Mesendoderm (in vitro differentiated cells): ENCODE measurements around the gene ATG7.
"Not testable (repeated sequence)": the region's sequence is repeated elsewhere in the genome, so short reads cannot be mapped to it uniquely, and the experiment has no call there.

Source experiments
- DNase-seq: peaks from one replicate; pipeline ENCODE4 v3.0.0; 2013
- H2AK5ac ChIP-seq: 2 replicates; pipeline ENCODE4 v1.6.1; 2013; ENCODE audit warnings: low read length, inconsistent platforms
- H2BK120ac ChIP-seq: 2 replicates; pipeline ENCODE4 v1.6.1; 2013; ENCODE audit warnings: low read depth, mild to moderate bottlenecking, low read length, moderate library complexity, mixed read lengths
- H2BK15ac ChIP-seq: replicated peaks from 2 replicates; pipeline ENCODE4 v1.6.1; 2013; ENCODE audit warnings: low read depth, mild to moderate bottlenecking, moderate library complexity
- H2BK5ac ChIP-seq: 2 replicates; pipeline ENCODE4 v1.6.1; 2013; ENCODE audit warnings: low read length, inconsistent platforms
- H3K18ac ChIP-seq: 2 replicates; pipeline ENCODE4 v1.6.1; 2013; ENCODE audit warnings: mild to moderate bottlenecking, low read length, mixed read lengths
- H3K23ac ChIP-seq: one replicate; pipeline ENCODE4 v1.6.1; 2013; ENCODE audit warnings: low read length
- H3K27ac ChIP-seq: 2 replicates; pipeline ENCODE4 v1.5.1; 2013; ENCODE audit warnings: low read depth, mild to moderate bottlenecking, inconsistent platforms, low read length, moderate library complexity
- H3K27me3 ChIP-seq: 2 replicates; pipeline ENCODE4 v1.6.1; 2013; ENCODE audit warnings: low read length, control low read depth, mild to moderate bottlenecking, inconsistent platforms; ENCODE audit not compliant: insufficient read depth, poor library complexity
- H3K36me3 ChIP-seq: 2 replicates; pipeline ENCODE4 v1.6.1; 2013; ENCODE audit warnings: low read length, inconsistent platforms; ENCODE audit not compliant: control insufficient read depth, insufficient read depth
- H3K4ac ChIP-seq: one replicate; pipeline ENCODE4 v1.6.1; 2013; ENCODE audit warnings: low read depth, mild to moderate bottlenecking, low read length, moderate library complexity
- H3K4me1 ChIP-seq: 2 replicates; pipeline ENCODE4 v1.6.1; 2013; ENCODE audit warnings: low read depth, low read length, inconsistent platforms; ENCODE audit not compliant: control insufficient read depth
- H3K4me2 ChIP-seq: 2 replicates; pipeline ENCODE4 v1.6.1; 2013; ENCODE audit warnings: low read length
- H3K4me3 ChIP-seq: 2 replicates; pipeline ENCODE4 v1.5.1; 2013; ENCODE audit warnings: mild to moderate bottlenecking, low read length
- H3K56ac ChIP-seq: one replicate; pipeline ENCODE4 v1.6.1; 2013; ENCODE audit warnings: low read length
- H3K79me1 ChIP-seq: 2 replicates; pipeline ENCODE4 v1.6.1; 2013; ENCODE audit warnings: low read length, inconsistent platforms
- H3K79me2 ChIP-seq: 2 replicates; pipeline ENCODE4 v1.6.1; 2013; ENCODE audit warnings: mild to moderate bottlenecking, low read length; ENCODE audit not compliant: control insufficient read depth, insufficient read depth
- H3K9ac ChIP-seq: 2 replicates; pipeline ENCODE4 v1.6.1; 2013; ENCODE audit warnings: low read length, inconsistent platforms
- H4K5ac ChIP-seq: one replicate; pipeline ENCODE4 v1.6.1; 2013; ENCODE audit warnings: low read length
- H4K8ac ChIP-seq: one replicate; pipeline ENCODE4 v1.6.1; 2013; ENCODE audit warnings: low read depth, mild to moderate bottlenecking, control low read depth, low read length, moderate library complexity
- WGBS: extraction: QIAGEN DNeasy Blood & Tissue Kit; methylation state at CpG from one replicate; pipeline ENCODE4 v1.1.7; 2013; ENCODE audit warnings: low lambda C conversion rate, missing lambda C conversion rate; ENCODE audit not compliant: insufficient coverage; ENCODE audit errors: extremely low coverage; 5-methylcytosine and 5-hydroxymethylcytosine counted together

ATG7 gene

GRCh38 chr3:11570251-11570650 is 298.1 kb downstream of the ATG7 start:
- Histone ChIP-seq H4K8ac (no peak overlapping the region), H3K4me1 (no peaks in the 10 kb centered on the region), H2AK5ac (no peak overlapping the region), H3K79me1 (peaks cover 29% of the 10 kb centered on the region), H2BK120ac (no peak overlapping the region), H3K4ac (no peak overlapping the region), H3K79me2 (peaks cover 17% of the 10 kb centered on the region), H3K27ac (no peak overlapping the region), H3K18ac (no peak overlapping the region), H3K23ac (no peak overlapping the region), H3K27me3 (no peaks in the 10 kb centered on the region), H3K9ac (no peak overlapping the region), H3K56ac (no peak overlapping the region), H3K36me3 (no peaks in the 10 kb centered on the region), H3K4me3 (no peak overlapping the region), H4K5ac (no peak overlapping the region), H2BK15ac (no peak overlapping the region), H3K4me2 (no peak overlapping the region), H2BK5ac (no peak overlapping the region)
- WGBS, result no CpG with 5 or more reads among the region's 13 CpGs
- no peak for DNase-seq

GRCh38 chr3:11570789-11571495 is 298.7 kb downstream of the ATG7 start:
- Histone ChIP-seq H2BK120ac (no peak overlapping the region), H3K9ac (no peak overlapping the region), H3K18ac (no peak overlapping the region), H3K56ac (no peak overlapping the region), H3K23ac (no peak overlapping the region), H3K4me3 (no peak overlapping the region), H3K4me2 (no peak overlapping the region), H4K8ac (no peak overlapping the region), H2BK5ac (no peak overlapping the region), H3K4me1 (no peaks in the 10 kb centered on the region), H2AK5ac (no peak overlapping the region), H3K79me2 (peaks cover 14% of the 10 kb centered on the region), H3K27me3 (no peaks in the 10 kb centered on the region), H3K4ac (no peak overlapping the region), H4K5ac (no peak overlapping the region), H3K36me3 (no peaks in the 10 kb centered on the region), H3K27ac (no peak overlapping the region), H3K79me1 (peaks cover 25% of the 10 kb centered on the region), H2BK15ac (no peak overlapping the region)
- no CpG with 5 or more reads among the region's 20 CpGs for WGBS
- no peak for DNase-seq

GRCh38 chr3:11572660-11573059 is 300.5 kb downstream of the ATG7 start:
- H3K36me3 ChIP-seq, H3K18ac ChIP-seq, H3K4me3 ChIP-seq, DNase-seq, H3K23ac ChIP-seq, H3K56ac ChIP-seq, H4K5ac ChIP-seq, H4K8ac ChIP-seq, H2BK15ac ChIP-seq, H2BK5ac ChIP-seq, H3K4ac ChIP-seq, H3K4me2 ChIP-seq, H2BK120ac ChIP-seq, H3K27me3 ChIP-seq, H3K4me1 ChIP-seq, H2AK5ac ChIP-seq, H3K9ac ChIP-seq, H3K27ac ChIP-seq: not testable (repeated sequence)
- peaks cover 27% of the 10 kb centered on the region for H3K79me1 ChIP-seq
- H3K79me2 ChIP-seq, result peaks cover 16% of the 10 kb centered on the region
- WGBS, result no CpG with 5 or more reads among the region's 11 CpGs

GRCh38 chr3:11574981-11575669 is 302.9 kb downstream of the ATG7 start:
- H3K27me3 ChIP-seq, result no peaks in the 10 kb centered on the region
- no peak overlapping the region for H4K8ac ChIP-seq
- no peak overlapping the region for H2BK5ac ChIP-seq
- no peak for DNase-seq
- H3K27ac ChIP-seq, result no peak overlapping the region
- H3K4me3 ChIP-seq, result no peak overlapping the region
- H2BK15ac ChIP-seq, result no peak overlapping the region
- no peak overlapping the region for H3K23ac ChIP-seq
- H3K4me2 ChIP-seq, result no peak overlapping the region
- peaks cover 36% of the 10 kb centered on the region for H3K79me1 ChIP-seq
- no CpG with 5 or more reads among the region's 20 CpGs for WGBS
- no peak overlapping the region for H2BK120ac ChIP-seq
- H3K4me1 ChIP-seq, result no peaks in the 10 kb centered on the region
- H3K4ac ChIP-seq, result no peak overlapping the region
- no peak overlapping the region for H3K56ac ChIP-seq
- H3K36me3 ChIP-seq, result no peaks in the 10 kb centered on the region
- H3K9ac ChIP-seq, result no peak overlapping the region
- no peak overlapping the region for H2AK5ac ChIP-seq
- no peak overlapping the region for H4K5ac ChIP-seq
- H3K18ac ChIP-seq, result no peak overlapping the region
- peaks cover 28% of the 10 kb centered on the region for H3K79me2 ChIP-seq

- H3K56ac ChIP-seq, result no peak overlapping the region
- no peak overlapping the region for H2BK120ac ChIP-seq
- H3K23ac ChIP-seq, result no peak overlapping the region
- no peak overlapping the region for H3K18ac ChIP-seq
- no peak overlapping the region for H4K5ac ChIP-seq
- H3K4me2 ChIP-seq, result no peak overlapping the region
- H2BK15ac ChIP-seq, result no peak overlapping the region
- no peaks in the 10 kb centered on the region for H3K27me3 ChIP-seq
- H2BK5ac ChIP-seq, result no peak overlapping the region
- no CpG with 5 or more reads among the region's 10 CpGs for WGBS
- no peaks in the 10 kb centered on the region for H3K36me3 ChIP-seq
- peaks cover 33% of the 10 kb centered on the region for H3K79me2 ChIP-seq
- no peaks in the 10 kb centered on the region for H3K4me1 ChIP-seq
- no peak overlapping the region for H4K8ac ChIP-seq
- no peak overlapping the region for H3K27ac ChIP-seq
- no peak overlapping the region for H3K4ac ChIP-seq
- no peak overlapping the region for H2AK5ac ChIP-seq
- H3K9ac ChIP-seq, result no peak overlapping the region
- no peak for DNase-seq
- no peak overlapping the region for H3K4me3 ChIP-seq
- H3K79me1 ChIP-seq, result peaks cover 35% of the 10 kb centered on the region
These were observed 303.5 kb downstream of the ATG7 start for GRCh38 chr3:11575677-11576076.
